GM12878 (cell line): Measurements from ENCODE around the gene TSPAN15. TPM values are rescaled to one million over a fixed set of nuclear protein-coding genes. Genes with fewer than 3 reads are reported as not detected.

ENCODE experiments used
- BCL3 ChIP-seq: IDR thresholded peaks from 2 replicates; pipeline ENCODE4 v1.6.1; 2011; ENCODE audit warnings: borderline replicate concordance, low read depth, mild to moderate bottlenecking, moderate library complexity, low read length; ENCODE audit not compliant: insufficient read depth, poor library complexity, severe bottlenecking
- CBX3 ChIP-seq: fragments of 200-600 bp; sonication (generic); IDR thresholded peaks from 2 replicates; pipeline ENCODE4 v1.6.1; 2016; ENCODE audit warnings: low read depth, borderline replicate concordance
- CUX1 ChIP-seq: IDR thresholded peaks from 2 replicates; pipeline ENCODE4 v1.6.1; 2012; ENCODE audit warnings: improper control_type of control experiment, low read depth, low read length; ENCODE audit not compliant: insufficient replicate concordance
- NFYB ChIP-seq: IDR thresholded peaks from 2 replicates; pipeline ENCODE4 v1.6.1; 2011; ENCODE audit warnings: low read depth, mild to moderate bottlenecking, low read length, improper control_type of control experiment, moderate library complexity; ENCODE audit not compliant: insufficient read depth
- STAT3 ChIP-seq: IDR thresholded peaks from 2 replicates; pipeline ENCODE4 v1.6.1; 2011; ENCODE audit warnings: low read depth, low read length, improper control_type of control experiment
- ZNF217 ChIP-seq: fragments of 450-650 bp; IDR thresholded peaks from 2 replicates; pipeline ENCODE4 v1.6.1; 2017; ENCODE audit warnings: antibody characterized with exemption, mild to moderate bottlenecking
- polyA plus RNA-seq, 11 experiments: library from polyadenylated mRNA; depleted of rRNA in 4 of 11; unstranded in 6 of 11; stranded (reverse) in 5 of 11; fragments of >200 nt; fragmentation: Nextera tagmentation in 4 of 11; fragmentation: Illumina TruSeq in 1 of 11; extraction: Ambion mirVana in 4 of 11; extraction: Trizol in 1 of 11; gene quantifications; 1 replicate in 1 of 11; 2 replicates in 10 of 11; pipeline versions ENCODE4 v1.2.1 to v1.2.3, GENCODE V29; 2011 to 2016; ENCODE audit warnings: inconsistent platforms in 2 of 11, missing spikeins in 2 of 11, low read depth in 1 of 11
- total RNA-seq, 4 experiments: library from RNA; depleted of rRNA in 3 of 4; stranded (reverse); fragments of >200 nt in 3 of 4; fragmentation: Illumina TruSeq in 1 of 4; extraction: Trizol in 1 of 4; gene quantifications; 2 replicates each; pipeline versions ENCODE4 v1.2.1 to v1.2.3, GENCODE V29; 2013 to 2021

Gene TSPAN15
- total and polyA plus RNA-seq, 10 of the 15 experiments (the other 5 are each of a cell fraction or from before 2014, with no cell fraction given), result 1.3 to 8.5 (median 2.4) TPM; not detected in 2

- TF ChIP-seq BCL3 (no peak), CBX3 (no peak), CUX1 (no peak), STAT3 (no peak), ZNF217 (no peak), NFYB (no peak)
Measured at GRCh38 chr10:69464401-69464800, 13.1 kb downstream of the TSPAN15 start (continued).
